H1 (cell line): Measurements from ENCODE around the gene PLCB1. TPM values are rescaled to one million over a fixed set of nuclear protein-coding genes. Genes with fewer than 3 reads are reported as not detected.

Source experiments
- CEBPB ChIP-seq: IDR thresholded peaks from 2 replicates; pipeline ENCODE4 v1.6.1; 2012; ENCODE audit warnings: low read depth, low read length
- CHD1 ChIP-seq: IDR thresholded peaks from 2 replicates; pipeline ENCODE4 v1.6.1; 2012; ENCODE audit warnings: low read depth, low read length, improper control_type of control experiment
- CHD2 ChIP-seq: IDR thresholded peaks from 2 replicates; pipeline ENCODE4 v1.6.1; 2012; ENCODE audit warnings: low read length, improper control_type of control experiment
- CHD7 ChIP-seq: fragments of 300-600 bp; sonication (generic); IDR thresholded peaks from 2 replicates; pipeline ENCODE4 v1.7.1; 2012; ENCODE audit warnings: low read length, moderate library complexity, mild to moderate bottlenecking, inconsistent platforms; ENCODE audit not compliant: insufficient replicate concordance
- CTBP2 ChIP-seq: IDR thresholded peaks from 2 replicates; pipeline ENCODE4 v1.7.0; 2011; ENCODE audit warnings: borderline replicate concordance, mild to moderate bottlenecking, moderate library complexity, mixed read lengths, low read length; ENCODE audit not compliant: insufficient read depth, insufficient read length
- FOSL1 ChIP-seq: IDR thresholded peaks from 2 replicates; pipeline ENCODE4 v1.6.1; 2011; ENCODE audit warnings: mild to moderate bottlenecking, low read depth, low read length, moderate library complexity; ENCODE audit not compliant: insufficient read depth
- JUN ChIP-seq: IDR thresholded peaks from 2 replicates; pipeline ENCODE4 v1.6.1; 2011; ENCODE audit warnings: low read depth, mild to moderate bottlenecking, improper control_type of control experiment, low read length
- NRF1 ChIP-seq: IDR thresholded peaks from 2 replicates; pipeline ENCODE4 v1.6.1; 2011; ENCODE audit warnings: mild to moderate bottlenecking, low read depth, low read length, improper control_type of control experiment
- TAF7 ChIP-seq: optimal IDR thresholded peaks from 2 replicates; pipeline ENCODE3; 2011; ENCODE audit warnings: low read depth, mild to moderate bottlenecking, inconsistent platforms, low read length, moderate library complexity, borderline replicate concordance
- TBP ChIP-seq: IDR thresholded peaks from 2 replicates; pipeline ENCODE4 v1.6.1; 2011; ENCODE audit warnings: low read depth, low read length, improper control_type of control experiment
- ZNF274 ChIP-seq: IDR thresholded peaks from 2 replicates; pipeline ENCODE4 v1.7.0; 2012; ENCODE audit warnings: low read length, borderline replicate concordance; ENCODE audit errors: extremely low read depth
- polyA plus RNA-seq, 7 experiments: library from polyadenylated mRNA; depleted of rRNA in 3 of 7; stranded (reverse) in 5 of 7; unstranded in 2 of 7; fragments of >200 nt in 5 of 7; fragments of 200-250 nt in 2 of 7; gene quantifications; 1 replicate in 5 of 7; 2 replicates in 1 of 7; 4 replicates in 1 of 7; pipeline versions ENCODE4 v1.2.1 to v1.2.3, GENCODE V29; 2011 to 2013; ENCODE audit warnings: missing spikeins in 2 of 7, mixed read lengths in 2 of 7
- total RNA-seq: library from RNA; stranded (reverse); fragmentation: NEBNext Ultra II Directional; extraction: Animal tissue kit (Norgen Biotek cat#: 25700); gene quantifications from 2 replicates; pipeline ENCODE4 v1.2.1, GENCODE V29; 2021

The PLCB1 gene
- total and polyA plus RNA-seq, 2 of the 8 experiments (the other 6 are each of a cell fraction or from before 2014, with no cell fraction given) = 2.6 to 9.1 TPM

DNA sequence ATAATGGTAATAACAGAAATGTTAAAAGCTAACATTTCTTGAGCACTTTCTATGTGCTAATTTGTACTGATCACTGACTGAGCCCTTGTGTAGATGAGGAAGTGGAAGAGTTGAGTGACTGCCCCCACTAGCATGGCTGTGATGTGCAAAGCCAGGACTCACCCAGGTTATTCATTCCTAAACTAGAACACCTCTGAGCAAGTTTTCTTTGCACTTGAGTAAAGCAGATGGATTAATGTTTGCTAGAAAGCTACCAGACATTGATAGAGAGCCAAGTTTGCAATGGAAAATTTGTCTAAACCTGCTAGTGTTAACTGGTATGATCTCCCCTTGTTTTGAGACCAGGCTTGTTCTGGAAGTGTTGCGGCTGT lies 469.5 kb downstream of the PLCB1 start (continued):
- no peak for TF ChIP-seq CHD7
- no peak for TF ChIP-seq TBP
- no peak for TF ChIP-seq TAF7
- TF ChIP-seq JUN = no peak
- no peak for TF ChIP-seq CTBP2
- TF ChIP-seq CHD2 = no peak
- TF ChIP-seq FOSL1 = no peak
- no peak for TF ChIP-seq CEBPB
- TF ChIP-seq ZNF274 = no peak
- TF ChIP-seq NRF1 = no peak
- no peak for TF ChIP-seq CHD1
- TF ChIP-seq, all 59 proteins: peak for 0
